ENCODE data around the gene CYP26A1.

Gene CYP26A1

DNA sequence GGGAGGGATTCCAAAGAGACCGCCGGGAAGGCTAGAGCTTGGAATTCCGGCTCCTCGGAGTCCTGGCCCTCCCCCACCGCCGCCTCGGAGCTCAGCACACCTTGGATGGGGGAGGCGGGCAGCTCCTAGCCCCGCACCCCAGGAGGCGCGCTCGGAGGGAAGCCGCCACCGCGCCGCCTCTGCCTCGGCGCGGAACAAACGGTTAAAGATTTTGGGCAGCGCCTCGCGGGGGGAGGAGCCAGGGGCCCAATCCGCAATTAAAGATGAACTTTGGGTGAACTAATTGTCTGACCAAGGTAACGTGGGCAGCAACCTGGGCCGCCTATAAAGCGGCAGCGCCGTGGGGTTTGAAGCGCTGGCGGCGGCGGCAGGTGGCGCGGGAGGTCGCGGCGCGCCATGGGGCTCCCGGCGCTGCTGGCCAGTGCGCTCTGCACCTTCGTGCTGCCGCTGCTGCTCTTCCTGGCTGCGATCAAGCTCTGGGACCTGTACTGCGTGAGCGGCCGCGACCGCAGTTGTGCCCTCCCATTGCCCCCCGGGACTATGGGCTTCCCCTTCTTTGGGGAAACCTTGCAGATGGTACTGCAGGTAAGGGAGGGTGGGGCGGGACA lies at the start of gene CYP26A1:
Gene CYP26A1, plus strand, starts transcription at position 355 of the 608 bp plus-strand sequence. Its CDS starts 42 bp downstream, at position 397.
- DNase-seq (ENCODE audit: low spot score): no peak

DNA sequence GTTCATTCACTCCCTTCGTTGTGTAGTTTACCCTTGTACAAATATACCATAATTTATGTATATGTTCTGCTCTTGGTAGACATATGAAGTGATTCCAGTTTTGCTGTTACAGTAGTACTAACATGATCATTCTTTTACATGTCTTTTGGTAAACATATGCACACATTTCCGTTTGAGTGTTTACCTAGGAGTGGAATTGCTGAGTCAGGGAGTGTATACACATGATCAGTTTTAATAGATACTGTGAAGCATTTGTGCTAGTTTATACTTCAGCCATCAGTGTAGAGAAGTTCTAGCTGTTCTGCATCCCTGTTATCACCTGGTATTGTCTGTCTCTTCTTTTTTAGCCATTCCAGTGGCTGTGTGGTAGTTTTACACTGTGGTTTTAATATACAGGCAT lies 47.6 kb upstream of the CYP26A1 start:
- DNase-seq (ENCODE audit: low spot score): no peak

GRCh38 chr10:93027508-93027907 lies 46.2 kb upstream of the CYP26A1 start:
- no peak for DNase-seq (ENCODE audit: low spot score)

DNA sequence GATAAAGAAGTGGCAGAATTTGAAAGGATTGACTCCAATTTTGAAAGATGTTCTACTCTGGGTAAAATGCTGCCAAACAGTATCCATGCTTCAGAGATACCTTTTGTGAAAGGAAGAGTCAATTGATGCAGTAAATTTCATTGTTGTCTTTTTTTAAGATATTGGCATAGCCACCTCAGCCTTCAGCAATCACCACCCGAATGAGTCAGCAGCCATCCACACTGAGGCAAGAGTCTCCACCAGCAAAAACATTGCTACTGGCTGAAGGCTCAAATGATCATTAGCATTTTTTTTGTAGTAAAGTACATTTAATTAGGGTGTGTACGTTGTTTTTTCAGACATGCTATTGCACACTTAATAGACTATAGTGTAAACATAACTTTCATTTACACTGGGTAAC lies 44.8 kb upstream of the CYP26A1 start:
- peak; percentile 15 for DNase-seq (ENCODE audit: low spot score)

- peak; percentile 67 for DNase-seq (ENCODE audit: low spot score)
Measured at GRCh38 chr10:93030409-93030808, 43.3 kb upstream of the CYP26A1 start.

- no peak for DNase-seq (ENCODE audit: low spot score)
Measured at GRCh38 chr10:93032105-93032808, 41.4 kb upstream of the CYP26A1 start.

- DNase-seq (ENCODE audit: low spot score): no peak
Measured at GRCh38 chr10:93032809-93033137, 40.9 kb upstream of the CYP26A1 start.

DNA sequence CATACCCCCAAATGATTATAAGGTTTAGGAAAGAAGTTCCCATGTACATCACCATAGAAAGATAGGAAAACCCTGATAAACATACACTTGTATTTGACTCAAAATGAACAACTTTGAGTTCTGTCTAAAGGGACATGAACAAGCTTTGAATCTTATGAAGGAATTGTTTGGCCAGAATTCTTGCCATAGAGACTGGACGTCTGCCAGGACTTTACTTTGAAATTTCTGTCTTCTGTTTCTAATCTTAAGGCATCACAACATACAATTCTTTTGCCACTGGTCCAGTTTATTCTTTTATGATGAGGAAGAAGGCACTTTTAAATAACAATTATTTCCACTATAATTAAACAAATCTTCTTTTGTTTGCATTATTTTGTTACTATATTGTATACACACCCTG lies 39.3 kb upstream of the CYP26A1 start:
- DNase-seq (ENCODE audit: low spot score): no peak

DNA sequence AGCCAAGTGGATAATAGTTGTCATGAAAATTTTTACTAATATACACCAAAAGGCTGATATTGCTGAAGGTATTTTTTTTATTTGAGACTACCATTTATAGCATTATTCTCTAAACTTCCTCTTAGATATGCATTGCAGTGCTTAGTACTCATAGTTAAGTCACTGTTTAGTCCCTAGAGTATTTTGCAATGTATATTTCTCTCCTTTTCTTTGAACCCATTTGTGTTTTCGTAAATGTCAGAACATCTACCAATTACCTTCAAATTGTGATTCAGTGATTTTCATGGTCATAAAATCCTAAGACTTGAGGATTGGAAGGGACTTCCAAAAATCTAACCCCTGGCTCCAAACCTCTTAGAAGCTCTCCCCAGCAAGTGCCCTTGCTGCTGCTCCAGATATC lies 34.6 kb upstream of the CYP26A1 start:
- DNase-seq (ENCODE audit: low spot score): no peak

DNA sequence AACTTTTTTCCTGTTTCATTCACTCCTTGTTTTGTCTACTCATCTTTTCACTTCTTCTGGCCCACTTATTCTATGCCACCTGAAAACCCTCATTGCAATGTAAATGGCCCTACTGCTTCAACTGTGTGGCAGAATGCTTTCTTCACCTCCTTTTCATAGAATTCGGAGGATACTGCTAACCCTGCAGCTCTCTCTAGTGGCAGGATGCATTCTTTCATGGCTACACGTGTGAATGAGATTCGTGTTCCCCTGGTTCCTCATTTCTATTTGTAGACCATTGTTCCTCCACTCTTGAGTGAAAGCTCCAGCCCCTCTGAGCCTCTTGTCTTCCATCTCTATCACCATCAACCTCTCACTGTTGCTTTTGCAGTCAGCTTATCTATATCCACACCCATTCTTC lies 34.0 kb upstream of the CYP26A1 start:
- peak; percentile 43 for DNase-seq (ENCODE audit: low spot score)

- no peak for DNase-seq (ENCODE audit: low spot score)
Measured at GRCh38 chr10:93054486-93054885, 19.2 kb upstream of the CYP26A1 start.

DNA sequence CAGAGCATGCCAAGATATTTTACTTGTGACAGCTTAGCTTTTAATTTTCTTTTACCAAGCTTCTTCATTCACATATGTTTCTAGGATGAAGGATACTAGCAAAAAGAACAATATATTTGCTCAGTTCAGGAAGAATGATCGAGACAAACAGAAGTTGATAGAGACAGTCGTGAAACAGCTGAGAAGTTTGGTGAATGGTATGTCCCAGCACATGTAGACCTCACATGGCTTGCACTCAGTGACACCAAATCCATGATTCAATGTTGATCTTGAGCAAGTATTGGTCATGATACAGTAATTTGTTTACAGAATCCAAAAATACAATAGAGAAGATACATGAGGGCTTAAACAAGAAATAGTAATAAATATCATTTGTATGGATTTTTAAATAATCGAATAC lies 15.6 kb upstream of the CYP26A1 start:
- peak; percentile 29 for DNase-seq (ENCODE audit: low spot score)

- no peak for DNase-seq (ENCODE audit: low spot score)
Measured at GRCh38 chr10:93059975-93060886, 13.5 kb upstream of the CYP26A1 start, which contains the start of gene CYP26C1. Gene CYP26C1, plus strand, starts transcription at chr10:93060798. Its CDS starts 466 bp downstream, at chr10:93061264.

- DNase-seq (ENCODE audit: low spot score): peak; percentile 16
Measured at GRCh38 chr10:93060887-93061593, 12.7 kb upstream of the CYP26A1 start.

GRCh38 chr10:93061594-93062513 lies 11.8 kb upstream of the CYP26A1 start:
- peak; percentile 42 for DNase-seq (ENCODE audit: low spot score)

DNA sequence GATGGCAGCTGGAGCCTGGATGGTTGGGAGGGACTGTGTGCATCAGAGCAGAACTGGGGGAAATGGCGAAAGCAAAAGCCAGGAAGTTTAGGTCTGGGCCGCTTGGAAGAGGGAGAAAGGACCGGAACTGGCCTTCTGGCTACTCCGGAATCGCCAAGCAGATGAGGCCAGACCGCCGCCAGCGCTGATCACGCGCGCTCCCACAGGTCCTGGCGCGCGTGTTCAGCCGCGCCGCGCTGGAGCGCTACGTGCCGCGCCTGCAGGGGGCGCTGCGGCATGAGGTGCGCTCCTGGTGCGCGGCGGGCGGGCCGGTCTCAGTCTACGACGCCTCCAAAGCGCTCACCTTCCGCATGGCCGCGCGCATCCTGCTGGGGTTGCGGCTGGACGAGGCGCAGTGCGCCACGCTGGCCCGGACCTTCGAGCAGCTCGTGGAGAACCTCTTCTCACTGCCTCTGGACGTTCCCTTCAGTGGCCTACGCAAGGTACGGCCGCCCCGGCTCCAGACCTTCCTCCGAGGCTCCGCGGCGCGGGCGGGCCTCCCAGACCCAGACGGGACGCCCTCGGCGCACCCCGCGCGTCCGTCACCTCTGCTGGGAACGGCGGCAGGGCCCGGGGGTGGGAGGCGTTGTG lies 11.1 kb upstream of the CYP26A1 start:
- peak; percentile 87 for DNase-seq (ENCODE audit: low spot score)

GRCh38 chr10:93063144-93063976 lies 10.3 kb upstream of the CYP26A1 start:
- peak; percentile 32 for DNase-seq (ENCODE audit: low spot score)

DNA sequence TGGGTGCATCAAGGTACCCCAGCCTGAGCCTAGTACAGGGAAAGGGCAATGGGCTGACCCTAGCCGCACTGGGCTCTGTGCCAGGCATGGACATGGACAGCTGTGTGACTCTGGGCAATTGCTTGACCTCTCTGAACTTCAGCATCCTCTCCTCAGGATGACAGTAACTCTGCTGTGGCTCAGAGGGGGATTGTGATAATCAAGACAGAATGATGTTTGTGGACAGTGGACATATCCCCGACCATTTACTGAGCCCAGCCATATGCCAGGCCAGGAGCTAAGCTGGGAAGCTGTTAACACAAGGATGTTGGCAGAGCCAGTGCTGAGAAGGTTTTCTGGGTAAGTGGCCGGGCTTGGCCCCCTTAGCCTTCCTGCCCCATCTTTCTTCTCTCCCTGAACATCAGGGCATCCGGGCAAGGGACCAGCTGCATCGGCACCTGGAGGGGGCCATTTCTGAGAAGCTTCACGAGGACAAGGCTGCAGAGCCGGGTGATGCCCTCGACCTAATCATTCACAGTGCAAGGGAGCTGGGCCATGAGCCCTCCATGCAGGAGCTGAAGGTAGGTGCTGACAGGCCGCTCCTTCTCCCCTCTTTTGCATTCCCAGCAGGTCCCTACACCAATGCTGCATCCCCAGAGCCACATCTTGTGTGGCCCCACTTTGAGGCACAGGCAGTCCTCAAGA lies 9.6 kb upstream of the CYP26A1 start:
- no peak for DNase-seq (ENCODE audit: low spot score)

Measured in AG08396 (cell line).